Lower lobe of right lung (tissue), 2 donors: Measurements from ENCODE around the gene GNB3. TPM values are rescaled to one million over a fixed set of nuclear protein-coding genes. Genes with fewer than 3 reads are reported as not detected.

Experiments
- ATAC-seq, 2 donors: fragments of 200-7000 bp; cut with Tn5 transposase; one replicate each; pipeline ENCODE4 v1.9.1; 2020 to 2022; ENCODE audit warnings: mild to moderate bottlenecking in 2 of 2, moderate library complexity in 2 of 2
- DNase-seq: peaks from one replicate; pipeline ENCODE4 v3.0.0-alpha.2; 2020
- H3K27ac ChIP-seq: fragments of 200-600 bp; one replicate; pipeline ENCODE4 v1.8.0; 2022
- H3K27me3 ChIP-seq: fragments of 200-600 bp; one replicate; pipeline ENCODE4 v1.8.0; 2022; ENCODE audit warnings: low read depth
- H3K36me3 ChIP-seq: fragments of 200-600 bp; one replicate; pipeline ENCODE4 v1.8.0; 2022; ENCODE audit warnings: mild to moderate bottlenecking
- H3K4me1 ChIP-seq: fragments of 200-600 bp; one replicate; pipeline ENCODE4 v1.8.0; 2022
- H3K4me3 ChIP-seq: fragments of 200-600 bp; one replicate; pipeline ENCODE4 v1.8.0; 2022; ENCODE audit warnings: mild to moderate bottlenecking
- H3K9me3 ChIP-seq: fragments of 200-600 bp; one replicate; pipeline ENCODE4 v1.8.0; 2022
- CTCF ChIP-seq: fragments of 200-600 bp; IDR thresholded peaks from one replicate; pipeline ENCODE4 v1.8.0; 2022; ENCODE audit warnings: antibody characterized with exemption, mild to moderate bottlenecking
- intact Hi-C: fragments of 100-400 bp; cut with DNase I; formaldehyde crosslinking; loops from one replicate; pipeline ENCODE4 v1.11.0; 2022
- total RNA-seq: library from RNA; stranded (reverse); fragmentation: NEBNext Ultra II Directional; extraction: Animal tissue kit (Norgen Biotek cat#: 25700); gene quantifications from one replicate; pipeline ENCODE4 v1.2.1, GENCODE V29; 2021
- donor health status: DM: no; HTN: yes; CAD: no; lungs with severe emphysema.

Gene GNB3
- total RNA-seq, 1 donor from 2014 or later, result 1.0 TPM

- DNase-seq, result no peak
These were observed 9.2 kb upstream of the GNB3 start for GRCh38 chr12:6831450-6831995.

GRCh38 chr12:6832125-6832524 lies 8.6 kb upstream of the GNB3 start:
- H3K27me3 ChIP-seq, result peaks cover 17% of the 10 kb centered on the region
- no peak for ATAC-seq
- peaks cover 14% of the 10 kb centered on the region for H3K4me1 ChIP-seq
- intact Hi-C loops, result no loop called here
- TF ChIP-seq CTCF, result no peak
- H3K27ac ChIP-seq, result no peak overlapping the region
- peaks cover 8% of the 10 kb centered on the region for H3K36me3 ChIP-seq
- no peaks in the 10 kb centered on the region for H3K9me3 ChIP-seq
- H3K4me3 ChIP-seq, result no peak overlapping the region
- no peak for DNase-seq

More at GRCh38 chr12:6831450-6831995, 9.2 kb upstream of the GNB3 start:
- peaks cover 16% of the 10 kb centered on the region for H3K4me1 ChIP-seq
- intact Hi-C loops, result no loop called here
- H3K36me3 ChIP-seq, result peaks cover 8% of the 10 kb centered on the region
- peaks cover 23% of the 10 kb centered on the region for H3K27me3 ChIP-seq
- no peak for TF ChIP-seq CTCF
- H3K4me3 ChIP-seq, result no peak overlapping the region
- no peak overlapping the region for H3K27ac ChIP-seq
- no peak for ATAC-seq
- H3K9me3 ChIP-seq, result no peaks in the 10 kb centered on the region

- Histone ChIP-seq H3K27me3 (peaks cover 14% of the 10 kb centered on the region), H3K27ac (no peak overlapping the region), H3K9me3 (no peaks in the 10 kb centered on the region), H3K4me1 (peaks cover 9% of the 10 kb centered on the region), H3K36me3 (peaks cover 12% of the 10 kb centered on the region), H3K4me3 (no peak overlapping the region)
- ATAC-seq (no peak), DNase-seq (no peak)
- no peak for TF ChIP-seq CTCF
- intact Hi-C loops, result no loop called here
These were observed 7.4 kb upstream of the GNB3 start for GRCh38 chr12:6833189-6833890.

- intact Hi-C loops, result no loop called here
- no peak for DNase-seq
- Histone ChIP-seq H3K9me3 (no peaks in the 10 kb centered on the region), H3K4me3 (no peak overlapping the region), H3K27ac (no peak overlapping the region), H3K36me3 (peaks cover 13% of the 10 kb centered on the region), H3K27me3 (peaks cover 11% of the 10 kb centered on the region), H3K4me1 (peaks cover 3% of the 10 kb centered on the region)
- no peak for ATAC-seq
- no peak for TF ChIP-seq CTCF
These were observed 6.5 kb upstream of the GNB3 start for GRCh38 chr12:6834254-6834653.

- DNase-seq, result no peak
- Histone ChIP-seq H3K27ac (no peak overlapping the region), H3K4me3 (no peak overlapping the region), H3K36me3 (peaks cover 13% of the 10 kb centered on the region), H3K9me3 (no peaks in the 10 kb centered on the region), H3K27me3 (peaks cover 5% of the 10 kb centered on the region), H3K4me1 (no peaks in the 10 kb centered on the region)
- intact Hi-C loops, result no loop called here
- no peak for TF ChIP-seq CTCF
- ATAC-seq, result no peak
These were observed 5.9 kb upstream of the GNB3 start for GRCh38 chr12:6834873-6835272.
